Choroid plexus epithelial cell (primary cell): ENCODE results near the gene RACGAP1.

Experiments
- DNase-seq: peaks from one replicate; pipeline ENCODE4 v3.0.0-alpha.2; 2010; ENCODE audit warnings: low read depth
- H3K4me3 ChIP-seq: 2 replicates; pipeline ENCODE4 v1.5.1; 2011; ENCODE audit warnings: low read depth, mild to moderate bottlenecking, control low read depth, low read length, moderate library complexity
- CTCF ChIP-seq: conservative IDR thresholded peaks from 2 replicates; pipeline ENCODE4 v1.5.1; 2011; ENCODE audit warnings: low read depth, mild to moderate bottlenecking, control low read depth, inconsistent platforms, low read length, moderate library complexity

RACGAP1 gene

DNA sequence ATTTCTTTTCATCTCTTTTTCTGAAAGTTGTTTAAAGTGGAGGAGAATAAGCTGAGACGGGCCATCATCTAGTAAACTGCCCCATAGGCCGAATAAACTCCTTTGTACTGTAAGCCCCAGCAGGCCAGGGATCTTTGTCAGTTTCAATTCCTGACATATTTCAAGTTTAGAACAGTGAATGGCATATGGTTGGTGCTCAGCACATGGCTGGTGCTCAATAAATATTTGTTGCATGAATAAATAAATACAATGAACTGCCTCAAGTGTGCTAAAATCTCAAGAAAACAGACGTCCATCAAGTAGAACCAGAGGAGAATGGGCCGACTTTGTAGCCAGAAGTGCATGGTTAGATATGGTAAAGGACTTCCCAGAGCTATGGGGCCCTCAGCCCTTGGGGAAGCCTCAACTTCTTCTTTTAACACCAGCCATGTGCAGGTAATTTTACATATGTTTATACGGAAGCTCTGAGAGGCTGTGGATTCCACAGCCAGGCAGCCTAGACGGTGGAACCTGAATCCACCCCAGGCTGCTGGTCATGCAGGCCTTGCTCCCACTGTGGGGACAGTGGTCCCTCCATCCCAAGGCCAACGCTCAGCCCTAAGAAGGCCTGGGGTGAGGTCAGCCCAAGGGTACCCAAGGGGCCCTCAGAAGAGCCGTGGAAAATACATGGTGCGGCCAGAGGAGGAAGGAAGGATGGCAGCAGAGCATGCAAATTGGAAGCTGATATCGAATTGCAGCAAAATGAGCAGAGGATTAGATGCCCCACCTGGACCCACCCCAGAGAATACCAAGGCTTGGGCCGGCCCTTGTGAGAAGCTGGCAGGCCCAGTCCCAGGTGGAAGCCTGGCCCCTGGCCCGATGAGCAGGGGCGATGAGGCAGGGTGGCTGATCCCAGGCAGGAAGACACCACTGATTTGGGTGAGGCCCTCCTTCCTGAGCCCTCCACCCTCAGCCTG, 83.5 kb downstream of the RACGAP1 start:
- TF ChIP-seq CTCF = no peak
- no peak overlapping the region for H3K4me3 ChIP-seq
- DNase-seq = no peak

DNA sequence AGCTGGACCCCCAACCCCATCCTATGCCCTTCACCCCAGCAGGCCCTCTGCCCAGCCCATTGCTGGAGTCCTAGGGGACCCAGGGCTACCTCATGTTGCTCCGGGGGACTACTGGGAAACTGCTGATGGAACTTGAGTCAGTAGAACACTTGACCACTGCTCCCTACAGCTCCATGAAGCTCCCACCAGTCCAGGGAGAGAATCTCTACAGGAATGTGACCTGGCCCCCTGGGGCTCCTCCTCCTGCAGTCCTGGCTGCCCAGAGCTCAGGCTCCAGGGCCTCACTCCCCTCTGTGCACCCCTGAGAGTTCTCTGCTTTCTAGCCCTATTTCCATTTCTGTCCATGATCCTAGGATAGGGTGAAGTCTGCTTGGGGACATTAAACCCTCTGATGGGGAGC, 85.6 kb downstream of the RACGAP1 start:
- H3K4me3 ChIP-seq = no peak overlapping the region
- peak; percentile 26 for DNase-seq
- TF ChIP-seq CTCF = no peak

DNA sequence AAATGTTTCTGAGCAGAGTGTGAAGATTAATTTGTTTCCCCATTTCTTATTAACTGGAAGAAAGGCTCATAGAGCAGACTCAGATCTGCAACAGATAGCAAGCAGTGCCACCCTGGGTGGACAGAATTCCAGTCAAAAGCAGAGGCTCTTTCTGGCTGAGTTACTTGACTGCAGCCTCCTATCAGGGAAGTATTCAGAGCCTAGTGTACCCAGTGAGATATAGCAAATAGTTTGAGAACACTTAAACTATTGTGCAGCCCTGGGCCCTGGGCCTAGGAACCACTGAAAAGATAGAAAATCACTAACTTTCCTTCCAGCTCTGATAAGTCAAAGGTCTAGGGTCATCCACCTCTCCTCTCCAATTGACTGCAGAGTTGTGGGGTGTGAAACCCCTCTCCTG, 86.0 kb downstream of the RACGAP1 start:
- H3K4me3 ChIP-seq = no peak overlapping the region
- no peak for DNase-seq
- no peak for TF ChIP-seq CTCF
